K562 (cell line): ENCODE data around the gene MILR1. TPM values are rescaled to one million over a fixed set of nuclear protein-coding genes. Genes with fewer than 3 reads are reported as not detected.
A peak's percentile ranks its signal among the peaks of the same experiment; 100 is the strongest.

ENCODE experiments used
- ELF1 ChIP-seq: fragments of 200-800 bp; sonication (Bioruptor generic); IDR thresholded peaks from 2 replicates; pipeline ENCODE4 v1.6.1; 2016; ENCODE audit warnings: missing genetic modification characterization, missing compliant biosample characterization
- ETV6 ChIP-seq, 3 experiments: fragments of 150-350 bp in 1 of 3; sonication (generic) in 1 of 3; formaldehyde crosslinking in 1 of 3; IDR thresholded peaks; 2 replicates each; pipeline versions ENCODE4 v1.6.1 to v1.8.0; 2014 to 2022; ENCODE audit warnings: borderline replicate concordance in 2 of 3, low read depth in 2 of 3, antibody characterized with exemption in 1 of 3, low read length in 1 of 3, mild to moderate bottlenecking in 1 of 3, missing genetic modification reagents in 1 of 3
- HDAC3 ChIP-seq: fragments of 450-650 bp; IDR thresholded peaks from 2 replicates; pipeline ENCODE4 v1.6.1; 2018; ENCODE audit warnings: borderline replicate concordance, mild to moderate bottlenecking, moderate library complexity; ENCODE audit not compliant: partially characterized antibody
- HNRNPH1 ChIP-seq: fragments of 200-400 bp; formaldehyde crosslinking; optimal IDR thresholded peaks from 2 replicates; pipeline ENCODE3; 2017; ENCODE audit warnings: low read depth, mild to moderate bottlenecking, low read length, moderate library complexity
- KLF1 ChIP-seq: fragments of 450-650 bp; IDR thresholded peaks from 2 replicates; pipeline ENCODE4 v1.6.1; 2016; ENCODE audit warnings: missing genetic modification characterization, missing compliant biosample characterization
- KLF10 ChIP-seq: fragments of 250-450 bp; sonication (Bioruptor Pico); IDR thresholded peaks from 2 replicates; pipeline ENCODE4 v1.6.1; 2021; ENCODE audit warnings: matching md5 sums
- NCOA1 ChIP-seq: fragments of 450-650 bp; IDR thresholded peaks from 2 replicates; pipeline ENCODE4 v1.6.1; 2016; ENCODE audit warnings: low read depth
- NFIX ChIP-seq: fragments of 250-450 bp; sonication (Bioruptor Pico); IDR thresholded peaks from 2 replicates; pipeline ENCODE4 v1.4.0; 2020; ENCODE audit warnings: low read depth, mild to moderate bottlenecking, moderate library complexity
- POLR2AphosphoS2 ChIP-seq: IDR thresholded peaks from 2 replicates; pipeline ENCODE4 v1.6.1; 2012; ENCODE audit warnings: low read length, improper control_type of control experiment
- POLR2H ChIP-seq: IDR thresholded peaks from 2 replicates; pipeline ENCODE4 v1.6.1; 2016; ENCODE audit warnings: missing genetic modification characterization, low read depth, mild to moderate bottlenecking, control low read depth, missing compliant biosample characterization, moderate library complexity
- SMARCA4 ChIP-seq: fragments of 450-650 bp; IDR thresholded peaks from 2 replicates; pipeline ENCODE4 v1.6.1; 2016
- SOX6 ChIP-seq: fragments of 450-650 bp; IDR thresholded peaks from 2 replicates; pipeline ENCODE4 v1.6.1; 2014; ENCODE audit warnings: mild to moderate bottlenecking
- ZBTB7A ChIP-seq: IDR thresholded peaks from 2 replicates; pipeline ENCODE4 v1.6.1; 2011; ENCODE audit warnings: low read depth, mild to moderate bottlenecking, low read length, moderate library complexity, borderline replicate concordance; ENCODE audit not compliant: control insufficient read depth
- polyA plus RNA-seq, 8 experiments: library from polyadenylated mRNA; depleted of rRNA in 4 of 8; stranded (reverse) in 5 of 8; unstranded in 3 of 8; fragments of >200 nt; fragmentation: Nextera tagmentation in 2 of 8; fragmentation: Illumina TruSeq in 1 of 8; extraction: Ambion mirVana in 2 of 8; extraction: Trizol in 1 of 8; gene quantifications; 2 replicates each; pipeline versions ENCODE4 v1.2.1 to v1.2.3, GENCODE V29; 2011 to 2014; ENCODE audit warnings: inconsistent platforms in 1 of 8, missing spikeins in 1 of 8
- total RNA-seq, 7 experiments: library from RNA; depleted of rRNA in 6 of 7; stranded (reverse); fragments of >200 nt in 6 of 7; fragmentation: Illumina TruSeq in 2 of 7; extraction: Trizol in 2 of 7; gene quantifications; 2 replicates each; pipeline versions ENCODE4 v1.2.1 to v1.2.3, GENCODE V29; 2011 to 2021; ENCODE audit warnings: low replicate concordance in 1 of 7
- TF ChIP-seq, protein P1 (sequence below): fragments of 250-450 bp; sonication (Bioruptor Pico); IDR thresholded peaks from 2 replicates; pipeline ENCODE4 v1.8.0; 2022; ENCODE audit warnings: inconsistent platforms
- TF ChIP-seq, protein P2 (sequence below): fragments of 450-650 bp; IDR thresholded peaks from 2 replicates; pipeline ENCODE4 v1.6.1; 2016; ENCODE audit warnings: antibody characterized with exemption
- TF ChIP-seq, protein P3 (sequence below): fragments of 450-650 bp; IDR thresholded peaks from 2 replicates; pipeline ENCODE4 v1.7.0; 2016; ENCODE audit warnings: borderline replicate concordance
- TF ChIP-seq, protein P4 (sequence below): sonication (generic); formaldehyde crosslinking; IDR thresholded peaks from 2 replicates; pipeline ENCODE4 v1.8.0; 2023; ENCODE audit warnings: mild to moderate bottlenecking, missing genetic modification reagents
- TF ChIP-seq, protein P5 (sequence below), 2 experiments: IDR thresholded peaks; 2 replicates each; pipeline ENCODE4 v1.6.1; 2012; ENCODE audit warnings: improper control_type of control experiment in 2 of 2, low read depth in 2 of 2, low read length in 2 of 2, borderline replicate concordance in 1 of 2

MILR1 gene
- total and polyA plus RNA-seq, 9 of the 15 experiments (the other 6 are each of a cell fraction or from before 2014, with no cell fraction given), result 3.8 to 14.1 (median 7.1) TPM

DNA sequence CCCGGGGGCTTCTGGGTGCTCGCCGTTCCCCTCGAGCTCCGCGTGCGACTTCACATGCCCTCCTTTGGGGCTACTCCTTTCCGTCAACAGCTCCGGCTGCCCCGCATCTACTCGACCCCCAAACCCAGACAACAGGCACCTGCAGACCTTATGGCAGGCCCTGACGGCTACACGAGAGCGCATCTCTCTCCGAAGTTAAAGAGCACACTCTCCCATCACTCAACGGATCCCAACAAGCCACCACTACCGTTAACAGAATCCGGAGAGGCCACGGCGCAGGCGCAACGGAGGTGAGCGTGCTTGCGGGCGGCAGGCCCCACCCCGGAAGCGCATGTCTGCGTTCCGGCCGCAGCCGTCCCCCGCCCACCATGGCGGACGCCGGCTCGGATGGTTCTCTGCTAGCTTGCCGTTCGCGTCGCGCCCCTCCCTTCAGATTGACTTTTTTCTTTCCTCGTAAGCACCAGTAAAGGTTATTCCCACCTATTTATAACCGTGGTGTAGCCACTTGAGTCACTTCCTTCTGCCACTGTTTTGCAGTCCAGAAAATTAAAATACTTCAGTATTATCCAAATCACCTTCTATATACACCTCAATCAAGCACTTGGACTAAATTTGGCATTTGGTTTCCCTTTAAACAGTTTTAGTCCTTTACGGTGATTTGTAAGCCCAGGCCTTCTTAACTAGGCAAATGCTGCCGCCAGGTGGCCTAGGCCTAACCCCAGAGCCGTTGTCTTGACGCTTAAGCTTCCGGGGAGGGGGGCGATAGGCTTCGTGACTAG is 48.1 kb downstream of the MILR1 start, which contains the start of gene POLG2 (continued):
- TF ChIP-seq, protein P1, sequence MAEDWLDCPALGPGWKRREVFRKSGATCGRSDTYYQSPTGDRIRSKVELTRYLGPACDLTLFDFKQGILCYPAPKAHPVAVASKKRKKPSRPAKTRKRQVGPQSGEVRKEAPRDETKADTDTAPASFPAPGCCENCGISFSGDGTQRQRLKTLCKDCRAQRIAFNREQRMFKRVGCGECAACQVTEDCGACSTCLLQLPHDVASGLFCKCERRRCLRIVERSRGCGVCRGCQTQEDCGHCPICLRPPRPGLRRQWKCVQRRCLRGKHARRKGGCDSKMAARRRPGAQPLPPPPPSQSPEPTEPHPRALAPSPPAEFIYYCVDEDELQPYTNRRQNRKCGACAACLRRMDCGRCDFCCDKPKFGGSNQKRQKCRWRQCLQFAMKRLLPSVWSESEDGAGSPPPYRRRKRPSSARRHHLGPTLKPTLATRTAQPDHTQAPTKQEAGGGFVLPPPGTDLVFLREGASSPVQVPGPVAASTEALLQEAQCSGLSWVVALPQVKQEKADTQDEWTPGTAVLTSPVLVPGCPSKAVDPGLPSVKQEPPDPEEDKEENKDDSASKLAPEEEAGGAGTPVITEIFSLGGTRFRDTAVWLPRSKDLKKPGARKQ (CRISPR knock-in tag), result no peak
- TF ChIP-seq, protein P2, sequence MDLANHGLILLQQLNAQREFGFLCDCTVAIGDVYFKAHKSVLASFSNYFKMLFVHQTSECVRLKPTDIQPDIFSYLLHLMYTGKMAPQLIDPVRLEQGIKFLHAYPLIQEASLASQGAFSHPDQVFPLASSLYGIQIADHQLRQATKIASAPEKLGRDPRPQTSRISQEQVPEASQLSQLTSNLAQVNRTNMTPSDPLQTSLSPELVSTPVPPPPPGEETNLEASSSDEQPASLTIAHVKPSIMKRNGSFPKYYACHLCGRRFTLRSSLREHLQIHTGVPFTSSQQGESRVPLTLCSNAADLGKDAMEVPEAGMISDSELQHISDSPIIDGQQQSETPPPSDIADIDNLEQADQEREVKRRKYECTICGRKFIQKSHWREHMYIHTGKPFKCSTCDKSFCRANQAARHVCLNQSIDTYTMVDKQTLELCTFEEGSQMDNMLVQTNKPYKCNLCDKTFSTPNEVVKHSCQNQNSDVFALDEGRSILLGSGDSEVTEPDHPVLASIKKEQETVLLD, result peak; percentile 92
- TF ChIP-seq, protein P3, sequence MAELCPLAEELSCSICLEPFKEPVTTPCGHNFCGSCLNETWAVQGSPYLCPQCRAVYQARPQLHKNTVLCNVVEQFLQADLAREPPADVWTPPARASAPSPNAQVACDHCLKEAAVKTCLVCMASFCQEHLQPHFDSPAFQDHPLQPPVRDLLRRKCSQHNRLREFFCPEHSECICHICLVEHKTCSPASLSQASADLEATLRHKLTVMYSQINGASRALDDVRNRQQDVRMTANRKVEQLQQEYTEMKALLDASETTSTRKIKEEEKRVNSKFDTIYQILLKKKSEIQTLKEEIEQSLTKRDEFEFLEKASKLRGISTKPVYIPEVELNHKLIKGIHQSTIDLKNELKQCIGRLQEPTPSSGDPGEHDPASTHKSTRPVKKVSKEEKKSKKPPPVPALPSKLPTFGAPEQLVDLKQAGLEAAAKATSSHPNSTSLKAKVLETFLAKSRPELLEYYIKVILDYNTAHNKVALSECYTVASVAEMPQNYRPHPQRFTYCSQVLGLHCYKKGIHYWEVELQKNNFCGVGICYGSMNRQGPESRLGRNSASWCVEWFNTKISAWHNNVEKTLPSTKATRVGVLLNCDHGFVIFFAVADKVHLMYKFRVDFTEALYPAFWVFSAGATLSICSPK, result no peak
- TF ChIP-seq, protein P4, sequence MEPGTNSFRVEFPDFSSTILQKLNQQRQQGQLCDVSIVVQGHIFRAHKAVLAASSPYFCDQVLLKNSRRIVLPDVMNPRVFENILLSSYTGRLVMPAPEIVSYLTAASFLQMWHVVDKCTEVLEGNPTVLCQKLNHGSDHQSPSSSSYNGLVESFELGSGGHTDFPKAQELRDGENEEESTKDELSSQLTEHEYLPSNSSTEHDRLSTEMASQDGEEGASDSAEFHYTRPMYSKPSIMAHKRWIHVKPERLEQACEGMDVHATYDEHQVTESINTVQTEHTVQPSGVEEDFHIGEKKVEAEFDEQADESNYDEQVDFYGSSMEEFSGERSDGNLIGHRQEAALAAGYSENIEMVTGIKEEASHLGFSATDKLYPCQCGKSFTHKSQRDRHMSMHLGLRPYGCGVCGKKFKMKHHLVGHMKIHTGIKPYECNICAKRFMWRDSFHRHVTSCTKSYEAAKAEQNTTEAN (CRISPR knock-in tag), result no peak
- peak; percentile 99 for TF ChIP-seq POLR2AphosphoS2
- no peak for TF ChIP-seq HNRNPH1
- no peak; the same call in 1 of the 2 replicates for TF ChIP-seq POLR2H
- TF ChIP-seq SMARCA4, result peak; percentile 43; the same call in 1 of the 2 replicates
- TF ChIP-seq, protein P5, sequence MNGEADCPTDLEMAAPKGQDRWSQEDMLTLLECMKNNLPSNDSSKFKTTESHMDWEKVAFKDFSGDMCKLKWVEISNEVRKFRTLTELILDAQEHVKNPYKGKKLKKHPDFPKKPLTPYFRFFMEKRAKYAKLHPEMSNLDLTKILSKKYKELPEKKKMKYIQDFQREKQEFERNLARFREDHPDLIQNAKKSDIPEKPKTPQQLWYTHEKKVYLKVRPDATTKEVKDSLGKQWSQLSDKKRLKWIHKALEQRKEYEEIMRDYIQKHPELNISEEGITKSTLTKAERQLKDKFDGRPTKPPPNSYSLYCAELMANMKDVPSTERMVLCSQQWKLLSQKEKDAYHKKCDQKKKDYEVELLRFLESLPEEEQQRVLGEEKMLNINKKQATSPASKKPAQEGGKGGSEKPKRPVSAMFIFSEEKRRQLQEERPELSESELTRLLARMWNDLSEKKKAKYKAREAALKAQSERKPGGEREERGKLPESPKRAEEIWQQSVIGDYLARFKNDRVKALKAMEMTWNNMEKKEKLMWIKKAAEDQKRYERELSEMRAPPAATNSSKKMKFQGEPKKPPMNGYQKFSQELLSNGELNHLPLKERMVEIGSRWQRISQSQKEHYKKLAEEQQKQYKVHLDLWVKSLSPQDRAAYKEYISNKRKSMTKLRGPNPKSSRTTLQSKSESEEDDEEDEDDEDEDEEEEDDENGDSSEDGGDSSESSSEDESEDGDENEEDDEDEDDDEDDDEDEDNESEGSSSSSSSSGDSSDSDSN (IDR thresholded peaks at IDR 0.05; ENCODE audit: borderline replicate concordance in 1 of 2, low read depth in 2 of 2, low read length in 2 of 2), result no peak
- peak; percentile 81 for TF ChIP-seq ELF1 (tag)
- TF ChIP-seq ZBTB7A, result peak; percentile 63
- TF ChIP-seq KLF1, result peak; percentile 65; the same call in 1 of the 2 replicates
- TF ChIP-seq ETV6 (IDR thresholded peaks at IDR 0.05; ENCODE audit: borderline replicate concordance in 1 of 2, low read depth in 2 of 2, low read length in 1 of 2), result 0 out of 4 replicates have a peak, but pooled peaks of 1 of the 2 experiments have one; percentile 20
- TF ChIP-seq ETV6 (CRISPR knock-in tag; IDR thresholded peaks at IDR 0.05; ENCODE audit: borderline replicate concordance), result 0 out of 2 replicates have a peak, but pooled peaks have one; percentile 36
- peak; percentile 73 for TF ChIP-seq HDAC3
- TF ChIP-seq KLF10 (CRISPR knock-in tag), result no peak
- TF ChIP-seq SOX6, result no peak
- no peak for TF ChIP-seq NFIX (CRISPR knock-in tag)
- no peak; the same call in 1 of the 2 replicates for TF ChIP-seq NCOA1
